HCT116 (cell line): Measurements from ENCODE around the gene PLS3. TPM values are rescaled to one million over a fixed set of nuclear protein-coding genes. Genes with fewer than 3 reads are reported as not detected.

ENCODE experiments used
- ATAC-seq: fragments of 200-7000 bp; cut with Tn5 transposase; 2 replicates; pipeline ENCODE4 v1.9.1; 2020; ENCODE audit warnings: mild to moderate bottlenecking, moderate library complexity
- BruUV-seq: library from RNA; stranded (reverse); fragments of 400-500 nt; replicated peaks from 2 replicates; lab custom pipeline; 2021; lab: Mats Ljungman, UMichigan
- CTCF ChIA-PET: fragments of 300-600 bp; sonication (Branson Sonifier 250); formaldehyde crosslinking; loops from one replicate; lab custom pipeline; 2021; ENCODE audit warnings: antibody characterized with exemption; lab: Charles Lee
- POLR2A ChIA-PET: fragments of 300-600, 350-600 bp; sonication (Branson Sonifier 250); formaldehyde crosslinking; loops from one replicate; lab custom pipeline; 2021; ENCODE audit warnings: antibody characterized with exemption; lab: Charles Lee
- RAD21 ChIA-PET, 2 experiments: fragments of 300-600 bp; sonication (Branson Sonifier 250); formaldehyde crosslinking; loops; one replicate each; lab custom pipeline; 2023; ENCODE audit warnings: low total read pairs in 2 of 2; ENCODE audit not compliant: uncharacterized antibody in 2 of 2, unreplicated experiment in 2 of 2, low non-redundant PET in 1 of 2; lab: Charles Lee
- DNase-seq: peaks from one replicate; pipeline ENCODE4 v3.0.0-alpha.2; 2010; ENCODE audit warnings: low read depth, low spot score
- H2AFZ ChIP-seq: fragments of 200-600 bp; shearing (Covaris generic), sonication (generic); 2 replicates; pipeline ENCODE4 v1.6.1; 2017; ENCODE audit warnings: low read depth, mixed run types, mixed read lengths, antibody characterized with exemption, low read length; ENCODE audit not compliant: poor library complexity, severe bottlenecking
- H3K27ac ChIP-seq: 2 replicates; pipeline ENCODE4 v1.5.1; 2012; ENCODE audit warnings: low read depth, low read length
- H3K27me3 ChIP-seq: fragments of 200-600 bp; sonication (generic); 2 replicates; pipeline ENCODE4 v1.6.1; 2016; ENCODE audit warnings: mixed run types, low read length, mixed read lengths; ENCODE audit not compliant: insufficient read depth
- H3K36me3 ChIP-seq, 2 experiments: fragments of 200-500 bp in 1 of 2; fragments of 200-600 bp in 1 of 2; sonication (Bioruptor generic) in 1 of 2; sonication (generic) in 1 of 2; 2 replicates each; pipeline versions ENCODE4 v1.5.1 to v1.6.1; 2014 to 2016; ENCODE audit warnings: low read length in 2 of 2, inconsistent platforms in 1 of 2, mixed read lengths in 1 of 2, mixed run types in 1 of 2; ENCODE audit not compliant: insufficient read depth in 2 of 2, control insufficient read depth in 1 of 2
- H3K4me1 ChIP-seq, 2 experiments: fragments of 200-600 bp in 1 of 2; sonication (generic) in 1 of 2; 2 replicates each; pipeline versions ENCODE4 v1.5.1 to v1.6.1; 2012 to 2017; ENCODE audit warnings: low read length in 2 of 2, inconsistent platforms in 1 of 2, mild to moderate bottlenecking in 1 of 2, mixed read lengths in 1 of 2, mixed run types in 1 of 2, moderate library complexity in 1 of 2; ENCODE audit not compliant: insufficient read depth in 2 of 2, control insufficient read depth in 1 of 2
- H3K4me2 ChIP-seq: fragments of 200-600 bp; sonication (generic); 2 replicates; pipeline ENCODE4 v1.6.1; 2017; ENCODE audit warnings: mixed run types, low read length, mixed read lengths
- H3K4me3 ChIP-seq, 2 experiments: fragments of 200-600 bp in 1 of 2; sonication (generic) in 1 of 2; replicated peaks in 1 of 2; 2 replicates each; pipeline ENCODE4 v1.5.1; 2011 to 2016; ENCODE audit warnings: low read length in 2 of 2, control low read depth in 1 of 2, low read depth in 1 of 2, mild to moderate bottlenecking in 1 of 2, mixed read lengths in 1 of 2, mixed run types in 1 of 2
- H3K79me2 ChIP-seq: fragments of 200-600 bp; sonication (generic); 2 replicates; pipeline ENCODE4 v1.6.1; 2017; ENCODE audit warnings: mild to moderate bottlenecking, mixed run types, low read length, moderate library complexity, mixed read lengths; ENCODE audit not compliant: insufficient read depth
- H3K9ac ChIP-seq: fragments of 200-600 bp; sonication (generic); 2 replicates; pipeline ENCODE4 v1.6.1; 2016; ENCODE audit warnings: low read length, mixed read lengths
- H3K9me2 ChIP-seq: fragments of 200-600 bp; sonication (generic), shearing (Covaris generic); 2 replicates; pipeline ENCODE4 v1.6.1; 2017; ENCODE audit warnings: mixed run types, mild to moderate bottlenecking, moderate library complexity; ENCODE audit not compliant: insufficient read depth
- H3K9me3 ChIP-seq, 2 experiments: fragments of 200-500 bp in 1 of 2; fragments of 200-600 bp in 1 of 2; sonication (Bioruptor generic) in 1 of 2; sonication (generic) in 1 of 2; 2 replicates each; pipeline ENCODE4 v1.6.1; 2014 to 2017; ENCODE audit warnings: low read length in 2 of 2, mixed read lengths in 2 of 2, inconsistent platforms in 1 of 2, low read depth in 1 of 2, mild to moderate bottlenecking in 1 of 2, mixed run types in 1 of 2, moderate library complexity in 1 of 2; ENCODE audit not compliant: control insufficient read depth in 1 of 2, insufficient read depth in 1 of 2
- H4K20me1 ChIP-seq: fragments of 200-600 bp; sonication (generic), shearing (Covaris generic); 2 replicates; pipeline ENCODE4 v1.6.1; 2017; ENCODE audit warnings: mixed run types, mild to moderate bottlenecking, moderate library complexity; ENCODE audit not compliant: insufficient read depth
- ATF3 ChIP-seq: IDR thresholded peaks from 2 replicates; pipeline ENCODE4 v1.6.1; 2012
- EGR1 ChIP-seq: IDR thresholded peaks from 2 replicates; pipeline ENCODE4 v1.6.1; 2012; ENCODE audit warnings: low read depth
- ELF1 ChIP-seq: IDR thresholded peaks from 2 replicates; pipeline ENCODE4 v1.6.1; 2012; ENCODE audit warnings: low read depth, borderline replicate concordance
- EZH2phosphoT487 ChIP-seq: fragments of 200-600 bp; IDR thresholded peaks from 2 replicates; pipeline ENCODE4 v1.6.1; 2018; ENCODE audit warnings: antibody characterized with exemption, borderline replicate concordance
- FOSL1 ChIP-seq: IDR thresholded peaks from 2 replicates; pipeline ENCODE4 v1.6.1; 2012; ENCODE audit warnings: low read depth
- RAD21 ChIP-seq: IDR thresholded peaks from 2 replicates; pipeline ENCODE4 v1.6.1; 2012; ENCODE audit warnings: low read depth, mild to moderate bottlenecking
- SIN3A ChIP-seq: IDR thresholded peaks from 2 replicates; pipeline ENCODE4 v1.6.1; 2012; ENCODE audit warnings: low read depth
- SP1 ChIP-seq: IDR thresholded peaks from 2 replicates; pipeline ENCODE4 v1.6.1; 2012; ENCODE audit warnings: low read depth
- TCF7L2 ChIP-seq: IDR thresholded peaks from 2 replicates; pipeline ENCODE4 v1.7.0; 2011; ENCODE audit warnings: borderline replicate concordance, inconsistent platforms; ENCODE audit not compliant: insufficient read depth, insufficient read length; ENCODE audit errors: extremely low read depth
- ZFX ChIP-seq: fragments of 450-650 bp; IDR thresholded peaks from 2 replicates; pipeline ENCODE4 v1.6.1; 2017
- intact Hi-C: fragments of 100-400 bp; cut with micrococcal nuclease; formaldehyde crosslinking; loops from 2 replicates; pipeline ENCODE4 v1.10.0; 2022
- total RNA-seq: library from RNA; stranded (reverse); gene quantifications from one replicate; pipeline ENCODE4 v1.2.1, GENCODE V29; 2021; ENCODE audit not compliant: unreplicated experiment
- TF ChIP-seq, protein P1 (sequence below): IDR thresholded peaks from 2 replicates; pipeline ENCODE4 v1.6.1; 2011; ENCODE audit warnings: mild to moderate bottlenecking, low read length, moderate library complexity; ENCODE audit not compliant: insufficient replicate concordance; ENCODE audit errors: extremely low read depth
- TF ChIP-seq, protein P2 (sequence below), 3 experiments: fragments of 200-600 bp in 1 of 3; sonication (generic) in 1 of 3; IDR thresholded peaks in 2 of 3; conservative IDR thresholded peaks in 1 of 3; 2 replicates each; pipeline ENCODE4 v1.5.1; 2012 to 2017; ENCODE audit warnings: low read depth in 2 of 3, low read length in 2 of 3, antibody characterized with exemption in 1 of 3, borderline replicate concordance in 1 of 3, control low read depth in 1 of 3, mild to moderate bottlenecking in 1 of 3, mixed read lengths in 1 of 3, mixed run types in 1 of 3, moderate library complexity in 1 of 3; ENCODE audit not compliant: insufficient read depth in 1 of 3

PLS3 gene
- total RNA-seq, 1 experiment from 2014 or later, result 50.8 TPM

- H3K27me3 ChIP-seq, result no peaks in the 10 kb centered on the region
- no peaks in the 10 kb centered on the region for H3K36me3 ChIP-seq
- no peaks in the 10 kb centered on the region for H3K4me1 ChIP-seq
- H3K27ac ChIP-seq, result no peak overlapping the region
- H2AFZ ChIP-seq, result no peak overlapping the region
- no peak for DNase-seq
- ChIA-PET RAD21 (no interaction called here), POLR2A (no interaction called here), CTCF (no interaction called here)
- no peaks in the 10 kb centered on the region for H3K9me2 ChIP-seq
- BruUV-seq, result no TSS peak
- ATAC-seq, result no peak
- intact Hi-C loops, result no loop called here
- TF ChIP-seq, protein P1, sequence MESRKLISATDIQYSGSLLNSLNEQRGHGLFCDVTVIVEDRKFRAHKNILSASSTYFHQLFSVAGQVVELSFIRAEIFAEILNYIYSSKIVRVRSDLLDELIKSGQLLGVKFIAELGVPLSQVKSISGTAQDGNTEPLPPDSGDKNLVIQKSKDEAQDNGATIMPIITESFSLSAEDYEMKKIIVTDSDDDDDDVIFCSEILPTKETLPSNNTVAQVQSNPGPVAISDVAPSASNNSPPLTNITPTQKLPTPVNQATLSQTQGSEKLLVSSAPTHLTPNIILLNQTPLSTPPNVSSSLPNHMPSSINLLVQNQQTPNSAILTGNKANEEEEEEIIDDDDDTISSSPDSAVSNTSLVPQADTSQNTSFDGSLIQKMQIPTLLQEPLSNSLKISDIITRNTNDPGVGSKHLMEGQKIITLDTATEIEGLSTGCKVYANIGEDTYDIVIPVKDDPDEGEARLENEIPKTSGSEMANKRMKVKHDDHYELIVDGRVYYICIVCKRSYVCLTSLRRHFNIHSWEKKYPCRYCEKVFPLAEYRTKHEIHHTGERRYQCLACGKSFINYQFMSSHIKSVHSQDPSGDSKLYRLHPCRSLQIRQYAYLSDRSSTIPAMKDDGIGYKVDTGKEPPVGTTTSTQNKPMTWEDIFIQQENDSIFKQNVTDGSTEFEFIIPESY, result no peak
- TF ChIP-seq ELF1 (no peak), SP1 (no peak), ATF3 (no peak), RAD21 (no peak), SIN3A (no peak), FOSL1 (no peak), EGR1 (no peak), TCF7L2 (no peak), ZFX (no peak), EZH2phosphoT487 (no peak)
- TF ChIP-seq, protein P2, sequence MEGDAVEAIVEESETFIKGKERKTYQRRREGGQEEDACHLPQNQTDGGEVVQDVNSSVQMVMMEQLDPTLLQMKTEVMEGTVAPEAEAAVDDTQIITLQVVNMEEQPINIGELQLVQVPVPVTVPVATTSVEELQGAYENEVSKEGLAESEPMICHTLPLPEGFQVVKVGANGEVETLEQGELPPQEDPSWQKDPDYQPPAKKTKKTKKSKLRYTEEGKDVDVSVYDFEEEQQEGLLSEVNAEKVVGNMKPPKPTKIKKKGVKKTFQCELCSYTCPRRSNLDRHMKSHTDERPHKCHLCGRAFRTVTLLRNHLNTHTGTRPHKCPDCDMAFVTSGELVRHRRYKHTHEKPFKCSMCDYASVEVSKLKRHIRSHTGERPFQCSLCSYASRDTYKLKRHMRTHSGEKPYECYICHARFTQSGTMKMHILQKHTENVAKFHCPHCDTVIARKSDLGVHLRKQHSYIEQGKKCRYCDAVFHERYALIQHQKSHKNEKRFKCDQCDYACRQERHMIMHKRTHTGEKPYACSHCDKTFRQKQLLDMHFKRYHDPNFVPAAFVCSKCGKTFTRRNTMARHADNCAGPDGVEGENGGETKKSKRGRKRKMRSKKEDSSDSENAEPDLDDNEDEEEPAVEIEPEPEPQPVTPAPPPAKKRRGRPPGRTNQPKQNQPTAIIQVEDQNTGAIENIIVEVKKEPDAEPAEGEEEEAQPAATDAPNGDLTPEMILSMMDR (IDR thresholded peaks at IDR 0.05 in 2 of 3, conservative IDR thresholded peaks at IDR 0.05 in 1 of 3; ENCODE audit: borderline replicate concordance in 1 of 3, insufficient read depth in 1 of 3, low read depth in 2 of 3, low read length in 2 of 3), result no peak
- H3K9ac ChIP-seq, result no peak overlapping the region
- H3K4me3 ChIP-seq, result no peak overlapping the region
- no peaks in the 10 kb centered on the region for H4K20me1 ChIP-seq
- H3K79me2 ChIP-seq, result no peaks in the 10 kb centered on the region
- H3K4me2 ChIP-seq, result no peak overlapping the region
- H3K9me3 ChIP-seq, result no peaks in the 10 kb centered on the region
Measured at GRCh38 chrX:115625572-115626301, 64.8 kb downstream of the PLS3 start.
